Loucy (cell line): Measurements from ENCODE around the gene MISP3.

Source experiments
- EZH2phosphoT487 ChIP-seq: fragments of 200-600 bp; IDR thresholded peaks from 2 replicates; pipeline ENCODE4 v1.6.1; 2018; ENCODE audit warnings: antibody characterized with exemption, mild to moderate bottlenecking, moderate library complexity, borderline replicate concordance
- TF ChIP-seq, protein P1 (sequence below): fragments of 200-600 bp; sonication (generic); conservative IDR thresholded peaks from 2 replicates; pipeline ENCODE4 v1.5.1; 2014; ENCODE audit warnings: mild to moderate bottlenecking, antibody characterized with exemption, low read length

DNA sequence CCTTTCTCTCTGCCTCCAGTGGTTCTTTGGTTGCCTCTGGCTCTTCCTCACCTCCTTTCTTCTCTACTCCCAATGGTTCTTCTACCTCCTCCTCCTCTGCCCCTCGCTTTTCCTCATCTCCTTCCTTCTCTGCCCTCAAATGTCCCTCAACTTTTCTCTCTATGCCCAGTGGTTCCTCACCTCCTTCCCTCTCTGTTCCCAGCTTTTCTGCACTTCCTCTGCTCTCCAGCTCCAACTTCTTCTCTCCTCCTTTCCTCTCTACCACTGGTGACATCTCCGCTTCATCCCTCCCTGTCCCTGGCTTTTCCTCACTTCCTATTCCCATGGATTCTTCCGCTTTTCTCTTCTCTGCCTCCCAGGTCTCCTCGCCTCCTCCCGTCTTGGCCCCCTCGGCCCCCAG, 18.5 kb upstream of the MISP3 start:
- TF ChIP-seq, protein P1, sequence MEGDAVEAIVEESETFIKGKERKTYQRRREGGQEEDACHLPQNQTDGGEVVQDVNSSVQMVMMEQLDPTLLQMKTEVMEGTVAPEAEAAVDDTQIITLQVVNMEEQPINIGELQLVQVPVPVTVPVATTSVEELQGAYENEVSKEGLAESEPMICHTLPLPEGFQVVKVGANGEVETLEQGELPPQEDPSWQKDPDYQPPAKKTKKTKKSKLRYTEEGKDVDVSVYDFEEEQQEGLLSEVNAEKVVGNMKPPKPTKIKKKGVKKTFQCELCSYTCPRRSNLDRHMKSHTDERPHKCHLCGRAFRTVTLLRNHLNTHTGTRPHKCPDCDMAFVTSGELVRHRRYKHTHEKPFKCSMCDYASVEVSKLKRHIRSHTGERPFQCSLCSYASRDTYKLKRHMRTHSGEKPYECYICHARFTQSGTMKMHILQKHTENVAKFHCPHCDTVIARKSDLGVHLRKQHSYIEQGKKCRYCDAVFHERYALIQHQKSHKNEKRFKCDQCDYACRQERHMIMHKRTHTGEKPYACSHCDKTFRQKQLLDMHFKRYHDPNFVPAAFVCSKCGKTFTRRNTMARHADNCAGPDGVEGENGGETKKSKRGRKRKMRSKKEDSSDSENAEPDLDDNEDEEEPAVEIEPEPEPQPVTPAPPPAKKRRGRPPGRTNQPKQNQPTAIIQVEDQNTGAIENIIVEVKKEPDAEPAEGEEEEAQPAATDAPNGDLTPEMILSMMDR = no peak
- TF ChIP-seq EZH2phosphoT487 = no peak
